Right kidney (tissue), 1 donor: ENCODE measurements around the gene KCNJ18.
"Not testable (repeated sequence)": the region's sequence is repeated elsewhere in the genome, so short reads cannot be mapped to it uniquely, and the experiment has no call there.

Experiments
- DNase-seq: peaks from one replicate; pipeline ENCODE4 v3.0.0-alpha.2; 2016

Gene KCNJ18

DNA sequence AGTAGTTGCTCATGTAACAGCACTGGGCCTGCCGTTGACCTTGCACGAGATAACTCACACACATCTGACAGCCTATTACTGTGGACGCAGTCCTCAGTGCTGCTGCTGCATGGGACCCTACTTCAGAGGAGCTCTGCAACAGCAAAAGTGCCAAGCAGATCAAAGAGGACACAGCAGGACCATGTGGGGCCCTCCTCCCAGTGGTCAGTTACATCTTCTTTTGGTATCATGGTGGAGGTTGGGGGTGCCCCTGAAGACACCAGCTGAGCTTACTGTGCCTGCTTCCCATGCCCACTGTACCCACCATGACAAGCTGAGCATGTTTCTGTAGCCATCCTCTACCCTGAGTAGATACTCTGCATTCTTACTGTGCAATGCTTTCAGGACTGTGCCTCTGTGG lies 41.6 kb downstream of the KCNJ18 start:
- not testable (repeated sequence) for DNase-seq

- not testable (repeated sequence) for DNase-seq
These were observed 43.5 kb downstream of the KCNJ18 start for GRCh38 chr17:21735814-21736213.

DNA sequence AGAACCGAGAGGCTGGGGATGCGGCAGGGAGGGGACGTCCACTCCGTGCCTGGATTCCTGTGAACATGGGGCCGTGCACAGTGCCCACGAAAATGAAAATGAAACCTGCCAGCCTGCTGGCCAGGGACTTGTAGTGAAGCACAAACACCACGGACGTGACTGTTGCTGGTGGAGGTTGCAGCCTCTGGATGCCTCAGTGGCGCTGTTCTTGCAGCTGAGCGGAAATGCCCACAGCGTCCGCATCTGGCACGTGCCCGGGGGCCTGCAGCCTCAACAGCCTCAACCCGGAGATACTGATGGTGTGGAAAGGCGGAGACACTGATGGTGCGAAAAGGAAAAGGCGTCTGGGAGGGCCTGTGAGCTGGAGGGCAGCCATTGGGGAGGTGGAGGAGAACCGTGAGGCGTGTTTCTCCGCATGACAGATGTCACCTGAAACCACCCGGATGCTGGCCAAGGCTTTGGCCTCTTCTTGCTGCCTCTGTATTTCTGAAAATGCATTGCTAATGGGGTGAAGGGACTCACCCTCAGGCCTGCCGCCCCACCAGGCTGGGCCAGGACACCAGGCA lies 44.8 kb downstream of the KCNJ18 start:
- not testable (repeated sequence) for DNase-seq

DNA sequence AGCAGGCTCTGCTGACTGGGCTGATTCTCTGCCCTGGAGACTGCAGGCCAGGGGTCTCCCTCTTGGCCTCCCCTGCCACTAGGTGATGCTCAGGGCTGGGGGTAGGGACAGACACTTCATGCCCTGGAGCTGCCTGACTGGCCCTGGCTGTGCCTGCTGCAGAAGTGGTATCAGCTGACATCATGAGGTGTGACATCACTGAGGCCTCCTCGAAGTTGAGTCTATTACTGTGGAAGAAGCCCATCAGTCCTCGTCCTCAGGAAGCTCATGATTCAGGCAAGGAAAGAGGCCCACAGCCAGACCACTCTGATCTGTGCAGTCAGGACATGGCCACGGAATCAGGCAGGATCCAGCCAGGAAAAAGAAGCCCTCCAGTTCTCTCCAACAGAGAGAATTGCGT lies 45.9 kb downstream of the KCNJ18 start:
- DNase-seq: not testable (repeated sequence)

DNA sequence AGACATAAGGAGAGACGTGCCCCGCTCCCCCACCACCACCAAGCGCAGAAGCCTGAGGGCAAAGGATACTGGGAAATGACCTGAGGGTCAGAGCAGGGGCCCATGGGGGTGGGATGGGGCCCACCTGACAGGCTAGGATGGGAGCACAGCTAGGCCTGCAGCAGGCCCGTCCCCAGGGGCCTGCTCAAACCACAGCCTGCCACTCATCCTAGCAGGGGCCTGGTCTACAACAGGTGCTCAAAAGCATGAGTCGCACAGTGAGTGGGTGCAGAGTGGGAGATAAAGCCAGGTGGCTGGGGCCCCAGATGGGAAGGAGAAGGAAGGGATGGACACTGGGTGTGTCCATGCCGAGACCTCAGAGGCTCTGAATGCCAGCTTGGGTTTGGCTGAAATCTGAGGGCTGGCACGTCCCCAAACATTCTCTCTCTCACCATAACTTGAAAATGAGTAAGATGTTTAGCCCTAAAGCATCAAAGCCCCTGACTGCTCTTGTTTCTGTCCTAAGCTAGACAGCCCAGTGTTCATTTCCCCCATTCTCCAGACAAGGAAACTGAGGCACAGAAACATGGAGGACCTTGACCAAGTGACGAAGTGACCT lies 46.7 kb downstream of the KCNJ18 start:
- DNase-seq: not testable (repeated sequence)

- DNase-seq: not testable (repeated sequence)
These were observed 47.2 kb downstream of the KCNJ18 start for GRCh38 chr17:21739485-21739884.

- not testable (repeated sequence) for DNase-seq
These were observed 48.5 kb downstream of the KCNJ18 start for GRCh38 chr17:21740836-21741235.

- DNase-seq: not testable (repeated sequence)
These were observed 49.2 kb downstream of the KCNJ18 start for GRCh38 chr17:21741520-21741919.

DNA sequence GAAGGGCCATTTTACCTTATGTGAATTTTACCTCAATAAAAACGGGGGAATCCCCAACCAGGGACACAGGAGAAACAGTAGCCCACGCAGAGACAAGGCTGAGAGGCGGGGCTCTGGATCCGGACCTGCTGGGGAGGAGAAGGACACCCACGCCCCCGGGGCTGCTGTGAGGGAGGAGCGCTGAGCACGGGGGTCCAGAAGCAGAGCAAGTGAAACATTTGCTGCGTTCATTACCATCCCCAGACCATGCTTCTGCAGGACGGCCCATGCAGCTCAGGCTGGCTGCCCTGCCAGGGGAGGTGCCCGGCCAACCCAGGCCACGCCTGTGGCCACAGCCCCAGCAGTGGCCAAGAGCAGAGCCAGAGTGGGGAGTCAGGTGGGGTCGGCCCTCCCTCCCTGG lies 50.0 kb downstream of the KCNJ18 start:
- no peak for DNase-seq

GRCh38 chr17:21744151-21744550 lies 51.8 kb downstream of the KCNJ18 start:
- not testable (repeated sequence) for DNase-seq

DNA sequence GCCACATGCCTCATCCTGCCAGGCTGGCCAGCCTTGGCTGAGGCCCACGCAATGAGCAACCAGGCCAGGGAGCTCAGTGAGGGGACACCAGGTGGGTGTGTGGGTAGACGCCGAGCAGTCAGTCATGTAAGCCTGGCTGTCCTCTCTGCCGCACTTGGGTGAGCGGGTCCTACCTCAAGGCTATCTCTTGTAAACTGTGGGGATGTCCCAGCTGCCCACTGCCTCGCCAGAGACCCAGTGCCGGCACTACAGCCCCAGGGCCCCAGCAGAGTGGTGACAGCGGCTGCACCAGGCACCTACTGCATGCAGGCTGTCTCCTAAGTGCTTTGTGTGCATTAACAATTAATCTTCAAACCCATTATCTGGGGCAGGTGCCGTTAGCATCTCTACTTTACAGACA lies 52.3 kb downstream of the KCNJ18 start:
- not testable (repeated sequence) for DNase-seq

GRCh38 chr17:21745385-21746054 lies 53.2 kb downstream of the KCNJ18 start:
- DNase-seq: not testable (repeated sequence)

DNA sequence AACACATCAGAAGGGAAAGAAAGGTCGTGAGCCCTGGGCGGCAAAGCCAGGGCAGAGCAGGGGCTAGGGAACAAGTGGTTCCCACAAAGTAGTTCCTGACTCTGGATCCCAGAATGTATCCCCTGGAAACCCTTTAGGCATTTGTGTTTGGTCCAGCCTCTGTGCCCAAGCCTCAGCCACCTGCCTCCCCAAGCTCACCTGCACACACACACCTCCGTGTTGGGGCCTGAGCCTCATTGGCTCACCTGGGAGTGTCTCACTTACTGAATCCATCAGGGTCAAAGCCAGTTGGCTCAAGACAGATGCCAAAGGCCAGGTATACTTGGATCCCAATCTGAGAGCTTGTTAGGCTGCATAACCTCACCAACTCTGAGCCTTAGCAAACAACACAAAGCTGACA lies 54.1 kb downstream of the KCNJ18 start:
- DNase-seq: not testable (repeated sequence)

DNA sequence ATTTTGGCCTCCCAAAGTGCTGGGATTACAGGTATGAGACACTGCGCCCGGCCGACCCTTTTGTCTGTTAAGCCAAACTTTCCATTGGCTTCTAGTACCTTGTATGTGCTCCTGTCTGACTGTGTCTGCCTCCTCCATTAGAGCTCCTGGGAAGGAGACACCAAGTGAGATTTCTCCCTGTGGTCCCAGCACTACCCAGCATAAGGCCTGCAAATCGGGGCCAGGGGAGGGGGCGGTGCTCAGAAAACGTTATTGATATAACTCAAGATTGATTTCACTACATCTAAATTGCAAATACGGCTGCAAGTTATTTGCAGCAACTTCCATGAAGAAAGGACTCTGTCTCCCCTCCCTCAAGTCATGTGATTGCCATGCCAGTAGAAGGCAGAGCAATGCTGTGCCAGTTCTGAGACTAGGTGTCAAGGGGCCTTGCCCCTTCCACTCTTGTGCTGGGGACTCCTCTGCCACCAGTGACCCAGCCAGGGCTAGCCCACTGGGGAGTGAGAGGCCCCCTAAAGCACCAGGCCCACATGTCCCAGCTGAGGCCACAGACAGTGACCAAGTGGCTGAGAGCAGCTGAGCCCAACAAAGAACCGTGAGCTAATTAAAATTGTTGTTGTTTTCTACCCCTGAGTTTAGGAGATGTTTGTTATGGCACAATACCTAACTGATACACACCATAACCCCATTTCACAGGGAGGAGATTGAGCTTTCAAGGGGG lies 55.0 kb downstream of the KCNJ18 start:
- DNase-seq: not testable (repeated sequence)

DNA sequence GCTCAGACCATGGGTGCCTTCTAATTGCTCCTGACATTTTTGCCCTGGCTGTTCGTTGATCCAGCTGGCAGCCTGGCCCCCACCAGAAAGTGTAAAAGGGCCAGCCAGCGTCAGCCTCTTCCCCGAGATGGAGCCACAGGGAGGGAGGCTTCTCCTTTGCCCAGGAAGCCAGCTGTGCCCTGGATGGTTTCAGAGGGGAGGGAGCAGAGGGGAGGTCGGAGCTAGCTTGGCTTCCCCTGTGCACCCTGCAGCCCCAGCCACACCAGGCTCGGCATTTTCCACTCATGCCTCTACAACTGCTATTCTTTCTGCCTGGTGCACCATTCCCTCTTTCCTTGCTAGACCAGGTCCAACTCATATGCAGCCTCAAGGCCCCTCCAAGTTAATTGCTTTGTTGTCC lies 56.4 kb downstream of the KCNJ18 start:
- not testable (repeated sequence) for DNase-seq

GRCh38 chr17:21749696-21750531 lies 57.6 kb downstream of the KCNJ18 start:
- not testable (repeated sequence) for DNase-seq

GRCh38 chr17:21751111-21751510 lies 58.8 kb downstream of the KCNJ18 start:
- not testable (repeated sequence) for DNase-seq
